AG09309 (cell line): ENCODE results near the gene DLX1.
"Not testable (repeated sequence)": the region's sequence is repeated elsewhere in the genome, so short reads cannot be mapped to it uniquely, and the experiment has no call there.

Experiments used
- DNase-seq: peaks from one replicate; pipeline ENCODE4 v3.0.0-alpha.2; 2010; ENCODE audit warnings: low read depth
- H3K4me3 ChIP-seq: 2 replicates; pipeline ENCODE4 v1.5.1; 2011; ENCODE audit warnings: mild to moderate bottlenecking, low read depth, low read length, moderate library complexity; ENCODE audit not compliant: control insufficient read depth
- TF ChIP-seq, protein P1 (sequence below): IDR thresholded peaks from 2 replicates; pipeline ENCODE4 v1.5.1; 2011; ENCODE audit warnings: mild to moderate bottlenecking, low read depth, low read length, inconsistent platforms; ENCODE audit not compliant: insufficient read depth, control insufficient read depth; ENCODE audit errors: missing control alignments

DLX1 gene

DNA sequence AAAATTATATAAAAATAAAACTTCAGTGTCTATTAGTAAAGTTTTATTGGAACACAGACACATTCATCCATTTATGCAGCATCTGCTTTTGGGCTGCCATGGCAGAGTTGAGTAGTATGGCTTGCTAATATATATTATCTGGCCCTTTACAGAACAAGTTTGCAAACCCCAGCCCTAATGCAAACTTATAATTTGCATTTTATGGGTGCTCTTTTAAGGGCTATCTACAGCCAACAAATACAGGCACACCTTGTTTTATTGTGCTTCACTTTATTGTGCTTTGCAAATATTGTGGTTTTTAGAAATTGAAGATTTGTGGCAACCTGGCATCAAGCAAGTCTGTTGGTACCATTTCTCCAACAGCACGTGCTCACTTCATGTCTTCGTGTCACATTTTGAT lies 52.6 kb downstream of the DLX1 start:
- H3K4me3 ChIP-seq, result no peak overlapping the region
- TF ChIP-seq, protein P1, sequence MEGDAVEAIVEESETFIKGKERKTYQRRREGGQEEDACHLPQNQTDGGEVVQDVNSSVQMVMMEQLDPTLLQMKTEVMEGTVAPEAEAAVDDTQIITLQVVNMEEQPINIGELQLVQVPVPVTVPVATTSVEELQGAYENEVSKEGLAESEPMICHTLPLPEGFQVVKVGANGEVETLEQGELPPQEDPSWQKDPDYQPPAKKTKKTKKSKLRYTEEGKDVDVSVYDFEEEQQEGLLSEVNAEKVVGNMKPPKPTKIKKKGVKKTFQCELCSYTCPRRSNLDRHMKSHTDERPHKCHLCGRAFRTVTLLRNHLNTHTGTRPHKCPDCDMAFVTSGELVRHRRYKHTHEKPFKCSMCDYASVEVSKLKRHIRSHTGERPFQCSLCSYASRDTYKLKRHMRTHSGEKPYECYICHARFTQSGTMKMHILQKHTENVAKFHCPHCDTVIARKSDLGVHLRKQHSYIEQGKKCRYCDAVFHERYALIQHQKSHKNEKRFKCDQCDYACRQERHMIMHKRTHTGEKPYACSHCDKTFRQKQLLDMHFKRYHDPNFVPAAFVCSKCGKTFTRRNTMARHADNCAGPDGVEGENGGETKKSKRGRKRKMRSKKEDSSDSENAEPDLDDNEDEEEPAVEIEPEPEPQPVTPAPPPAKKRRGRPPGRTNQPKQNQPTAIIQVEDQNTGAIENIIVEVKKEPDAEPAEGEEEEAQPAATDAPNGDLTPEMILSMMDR, result no peak
- no peak for DNase-seq

DNA sequence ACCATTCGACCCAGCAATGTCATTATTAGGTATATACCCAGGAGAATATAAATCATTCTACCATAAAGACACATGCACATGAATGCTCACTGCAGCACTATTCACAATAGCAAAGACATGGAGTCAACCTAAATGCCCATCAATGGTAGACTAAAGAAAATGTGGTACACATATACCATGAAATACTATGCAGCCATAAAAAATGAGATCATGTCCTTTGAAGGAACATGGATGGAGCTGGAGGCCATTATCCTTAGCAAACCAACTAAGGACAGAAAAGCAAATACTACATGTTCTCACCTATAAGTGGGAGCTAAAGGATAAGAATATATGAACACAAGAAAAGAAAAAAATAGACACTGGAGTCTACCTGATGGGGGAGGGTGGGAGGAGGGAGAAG lies 53.4 kb downstream of the DLX1 start:
- not testable (repeated sequence) for H3K4me3 ChIP-seq, DNase-seq
